ENCODE data around the gene TKTL1.

TKTL1 gene

DNA sequence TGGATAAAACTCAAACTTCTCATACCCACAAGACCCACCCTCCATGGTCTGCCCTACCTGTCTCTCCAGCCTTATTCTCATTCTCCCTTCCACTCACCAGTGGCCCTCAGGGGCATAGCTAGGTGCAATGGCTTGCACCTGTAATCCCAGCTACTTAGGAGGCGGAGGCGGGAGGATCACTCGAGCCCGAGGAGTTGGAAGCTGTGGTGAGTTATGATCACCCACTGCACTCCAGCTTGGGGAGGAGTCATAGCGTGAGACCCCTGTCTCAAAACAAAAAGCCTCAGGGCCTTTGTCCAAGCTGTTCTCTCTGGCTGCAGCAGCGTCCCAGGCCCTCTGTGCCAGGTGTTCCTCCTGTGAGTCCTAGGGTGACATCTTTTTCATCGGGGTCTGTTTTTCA lies 16.5 kb downstream of the TKTL1 start:
- Histone ChIP-seq H3K4me3 (ENCODE audit: low read depth in 1 of 2, low read length in 2 of 2) (no peak overlapping the region), H4K20me1 (ENCODE audit: insufficient read depth, low read length) (no peaks in the 10 kb centered on the region), H3K36me3 (ENCODE audit: insufficient read depth, low read length) (no peaks in the 10 kb centered on the region), H3K9ac (ENCODE audit: low read depth, low read length) (no peak overlapping the region), H3K27me3 (ENCODE audit: insufficient read depth, low read length, poor library complexity) (no peaks in the 10 kb centered on the region), H3K4me2 (ENCODE audit: insufficient read depth, low read length) (no peak overlapping the region), H3K4me1 (ENCODE audit: insufficient read depth, low read length) (peaks cover 3% of the 10 kb centered on the region; the same call in 1 of the 2 replicates), H3K27ac (ENCODE audit: low read length) (no peak overlapping the region), H2AFZ (ENCODE audit: low read depth, low read length) (no peak overlapping the region), H3K9me3 (ENCODE audit: insufficient read depth, low read length, severe bottlenecking) (no peaks in the 10 kb centered on the region), H3K79me2 (ENCODE audit: insufficient read depth, low read length) (no peaks in the 10 kb centered on the region)
- no peak for TF ChIP-seq EZH2 (IDR thresholded peaks at IDR 0.05; ENCODE audit: borderline replicate concordance, low read depth, low read length, severe bottlenecking)
- TF ChIP-seq, protein P1, sequence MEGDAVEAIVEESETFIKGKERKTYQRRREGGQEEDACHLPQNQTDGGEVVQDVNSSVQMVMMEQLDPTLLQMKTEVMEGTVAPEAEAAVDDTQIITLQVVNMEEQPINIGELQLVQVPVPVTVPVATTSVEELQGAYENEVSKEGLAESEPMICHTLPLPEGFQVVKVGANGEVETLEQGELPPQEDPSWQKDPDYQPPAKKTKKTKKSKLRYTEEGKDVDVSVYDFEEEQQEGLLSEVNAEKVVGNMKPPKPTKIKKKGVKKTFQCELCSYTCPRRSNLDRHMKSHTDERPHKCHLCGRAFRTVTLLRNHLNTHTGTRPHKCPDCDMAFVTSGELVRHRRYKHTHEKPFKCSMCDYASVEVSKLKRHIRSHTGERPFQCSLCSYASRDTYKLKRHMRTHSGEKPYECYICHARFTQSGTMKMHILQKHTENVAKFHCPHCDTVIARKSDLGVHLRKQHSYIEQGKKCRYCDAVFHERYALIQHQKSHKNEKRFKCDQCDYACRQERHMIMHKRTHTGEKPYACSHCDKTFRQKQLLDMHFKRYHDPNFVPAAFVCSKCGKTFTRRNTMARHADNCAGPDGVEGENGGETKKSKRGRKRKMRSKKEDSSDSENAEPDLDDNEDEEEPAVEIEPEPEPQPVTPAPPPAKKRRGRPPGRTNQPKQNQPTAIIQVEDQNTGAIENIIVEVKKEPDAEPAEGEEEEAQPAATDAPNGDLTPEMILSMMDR (IDR thresholded peaks at IDR 0.05; ENCODE audit: borderline replicate concordance, extremely low read depth, low read length, poor library complexity, severe bottlenecking): no peak
- ATAC-seq (ENCODE audit: insufficient read depth, low read depth) (no peak), DNase-seq (no peak)

DNA sequence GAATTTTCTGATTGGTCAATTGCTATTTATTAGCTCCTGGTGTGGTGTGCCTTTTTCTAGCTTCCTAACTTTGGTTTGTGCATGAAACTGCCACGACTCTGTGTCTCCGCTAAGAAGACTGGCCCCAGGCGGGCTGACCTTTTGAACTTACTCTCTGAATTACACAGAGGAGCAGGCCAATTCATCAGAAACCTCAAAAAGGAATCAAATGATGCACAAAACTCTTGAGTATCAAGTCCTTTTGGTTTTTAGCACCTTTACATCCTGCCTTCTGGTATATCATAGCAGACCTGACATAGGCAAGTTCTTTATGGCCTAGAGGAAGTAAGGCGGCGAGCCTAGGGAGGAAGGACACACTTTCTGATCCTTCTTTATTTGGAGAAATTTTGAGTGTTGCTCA lies 17.6 kb downstream of the TKTL1 start:
- TF ChIP-seq, protein P1 (IDR thresholded peaks at IDR 0.05; ENCODE audit: borderline replicate concordance, extremely low read depth, low read length, poor library complexity, severe bottlenecking): no peak
- TF ChIP-seq EZH2 (IDR thresholded peaks at IDR 0.05; ENCODE audit: borderline replicate concordance, low read depth, low read length, severe bottlenecking): no peak
- Histone ChIP-seq H3K4me1 (ENCODE audit: insufficient read depth, low read length) (peaks cover 3% of the 10 kb centered on the region; the same call in 1 of the 2 replicates), H3K27me3 (ENCODE audit: insufficient read depth, low read length, poor library complexity) (no peaks in the 10 kb centered on the region), H3K9me3 (ENCODE audit: insufficient read depth, low read length, severe bottlenecking) (no peaks in the 10 kb centered on the region), H4K20me1 (ENCODE audit: insufficient read depth, low read length) (no peaks in the 10 kb centered on the region), H3K27ac (ENCODE audit: low read length) (no peak overlapping the region), H3K4me3 (ENCODE audit: low read depth in 1 of 2, low read length in 2 of 2) (no peak overlapping the region), H3K36me3 (ENCODE audit: insufficient read depth, low read length) (no peaks in the 10 kb centered on the region), H3K9ac (ENCODE audit: low read depth, low read length) (no peak overlapping the region), H2AFZ (ENCODE audit: low read depth, low read length) (no peak overlapping the region), H3K79me2 (ENCODE audit: insufficient read depth, low read length) (no peaks in the 10 kb centered on the region), H3K4me2 (ENCODE audit: insufficient read depth, low read length) (no peak overlapping the region)
- DNase-seq: no peak
- no peak for ATAC-seq (ENCODE audit: insufficient read depth, low read depth)

DNA sequence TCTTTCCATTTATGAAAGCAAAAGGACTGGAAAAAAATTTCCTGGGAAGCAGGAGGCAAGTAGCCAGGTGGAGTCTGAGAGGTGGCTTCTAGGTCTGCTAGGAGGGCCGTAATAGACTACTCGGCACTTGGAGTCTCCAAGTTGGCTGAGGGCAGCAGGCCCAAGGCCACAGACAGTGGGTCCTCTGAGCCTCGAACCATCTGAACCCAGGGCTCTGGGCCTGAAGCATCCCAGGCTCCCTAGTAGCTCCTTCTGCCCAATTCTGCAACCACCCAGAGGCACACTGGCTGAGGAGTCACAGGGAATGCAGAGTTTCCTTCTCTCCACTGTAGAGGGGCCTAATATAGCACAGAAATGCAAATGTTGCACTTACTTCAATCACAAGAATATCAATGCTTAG lies 19.8 kb downstream of the TKTL1 start:
- H3K36me3 ChIP-seq (ENCODE audit: insufficient read depth, low read length): no peaks in the 10 kb centered on the region
- no peaks in the 10 kb centered on the region for H3K27me3 ChIP-seq (ENCODE audit: insufficient read depth, low read length, poor library complexity)
- no peak for ATAC-seq (ENCODE audit: insufficient read depth, low read depth)
- no peak overlapping the region for H3K4me3 ChIP-seq (ENCODE audit: low read depth in 1 of 2, low read length in 2 of 2)
- H3K4me1 ChIP-seq (ENCODE audit: insufficient read depth, low read length): no peaks in the 10 kb centered on the region
- H2AFZ ChIP-seq (ENCODE audit: low read depth, low read length): no peak overlapping the region
- H3K4me2 ChIP-seq (ENCODE audit: insufficient read depth, low read length): no peak overlapping the region
- no peaks in the 10 kb centered on the region for H3K9me3 ChIP-seq (ENCODE audit: insufficient read depth, low read length, severe bottlenecking)
- TF ChIP-seq EZH2 (IDR thresholded peaks at IDR 0.05; ENCODE audit: borderline replicate concordance, low read depth, low read length, severe bottlenecking): no peak
- TF ChIP-seq, protein P1 (IDR thresholded peaks at IDR 0.05; ENCODE audit: borderline replicate concordance, extremely low read depth, low read length, poor library complexity, severe bottlenecking): no peak
- no peaks in the 10 kb centered on the region for H4K20me1 ChIP-seq (ENCODE audit: insufficient read depth, low read length)
- no peak overlapping the region for H3K9ac ChIP-seq (ENCODE audit: low read depth, low read length)
- H3K27ac ChIP-seq (ENCODE audit: low read length): no peak overlapping the region
- H3K79me2 ChIP-seq (ENCODE audit: insufficient read depth, low read length): no peaks in the 10 kb centered on the region
- no peak for DNase-seq

Data from DND-41 (cell line).